A549 (cell line): ENCODE data around the gene ERGIC1. TPM values are rescaled to one million over a fixed set of nuclear protein-coding genes. Genes with fewer than 3 reads are reported as not detected.

Experiments
- ATAC-seq, 2 experiments: fragments of 200-7000 bp in 1 of 2; fragments of >200 bp in 1 of 2; cut with Nextera tagmentation in 1 of 2; cut with Tn5 transposase in 1 of 2; 3 replicates each; pipeline versions ENCODE4 v1.8.0 to v1.9.1; 2018 to 2020; ENCODE audit warnings: mild to moderate bottlenecking in 1 of 2, moderate library complexity in 1 of 2
- CTCF ChIA-PET: fragments of 300-600 bp; sonication (Branson Sonifier 250); formaldehyde crosslinking; extraction: SDS; loops from one replicate; lab custom pipeline; 2021; ENCODE audit warnings: antibody characterized with exemption, inconsistent platforms; lab: Yijun Ruan, JAX
- POLR2A ChIA-PET: fragments of 350-600 bp; formaldehyde crosslinking; extraction: SDS; loops from one replicate; lab custom pipeline; 2021; ENCODE audit warnings: antibody characterized with exemption, inconsistent platforms; lab: Yijun Ruan, JAX
- DNase-seq, 2 experiments: peaks; one replicate each; pipeline versions ENCODE4 v3.0.0 to v3.0.0-alpha.2; 2011 to 2016; ENCODE audit warnings: low read depth in 1 of 2, low spot score in 1 of 2
- FAIRE-seq: peaks from 2 replicates; lab custom pipeline; 2011; peaks lifted over from hg19 to GRCh38; lab: Jason Lieb, UNC
- H3K27ac ChIP-seq, 2 experiments: fragments of >200 bp; sonication (Bioruptor Twin); formaldehyde crosslinking; 3 replicates each; pipeline ENCODE4 v1.5.1; 2016 to 2017
- H3K4me1 ChIP-seq: fragments of >200 bp; sonication (Bioruptor Twin); formaldehyde crosslinking; 3 replicates; pipeline ENCODE4 v1.6.1; 2016
- H3K4me2 ChIP-seq: fragments of >200 bp; sonication (Bioruptor Twin); formaldehyde crosslinking; 3 replicates; pipeline ENCODE4 v1.6.1; 2016
- H3K4me3 ChIP-seq: fragments of >200 bp; sonication (Bioruptor Twin); formaldehyde crosslinking; 3 replicates; pipeline ENCODE4 v1.5.1; 2016
- H3K9me3 ChIP-seq: fragments of >200 bp; sonication (Bioruptor Twin); formaldehyde crosslinking; 3 replicates; pipeline ENCODE4 v1.6.1; 2016
- ATOH8 ChIP-seq: fragments of 250-450 bp; sonication (Bioruptor Pico); IDR thresholded peaks from 2 replicates; pipeline ENCODE4 v1.5.0; 2020; ENCODE audit warnings: low read depth, mild to moderate bottlenecking, moderate library complexity
- BHLHE40 ChIP-seq: IDR thresholded peaks from 2 replicates; pipeline ENCODE4 v1.6.1; 2012; ENCODE audit warnings: low read depth, low read length, inconsistent platforms
- CEBPB ChIP-seq, 2 experiments: fragments of >200 bp in 1 of 2; sonication (Bioruptor Twin) in 1 of 2; formaldehyde crosslinking in 1 of 2; IDR thresholded peaks; 2 replicates each; pipeline ENCODE4 v1.6.1; 2012 to 2016
- CHD4 ChIP-seq: fragments of 200-600 bp; sonication (generic); IDR thresholded peaks from 2 replicates; pipeline ENCODE4 v1.6.1; 2016; ENCODE audit warnings: antibody characterized with exemption, mild to moderate bottlenecking, borderline replicate concordance
- EHF ChIP-seq: fragments of 250-450 bp; sonication (Bioruptor Pico); IDR thresholded peaks from 2 replicates; pipeline ENCODE4 v1.5.0; 2020; ENCODE audit warnings: mild to moderate bottlenecking
- FOSB ChIP-seq: fragments of 250-450 bp; sonication (Bioruptor Pico); IDR thresholded peaks from 2 replicates; pipeline ENCODE4 v1.5.0; 2020; ENCODE audit warnings: mild to moderate bottlenecking, moderate library complexity
- FOSL2 ChIP-seq, 2 experiments: fragments of 450-650 bp in 1 of 2; fragments of >200 bp in 1 of 2; sonication (Bioruptor Twin) in 1 of 2; formaldehyde crosslinking; IDR thresholded peaks; 2 replicates each; pipeline versions ENCODE4 v1.5.0 to v1.6.1; 2016 to 2020; ENCODE audit warnings: mild to moderate bottlenecking in 1 of 2, moderate library complexity in 1 of 2
- HDAC2 ChIP-seq: fragments of 200-600 bp; sonication (generic); IDR thresholded peaks from 2 replicates; pipeline ENCODE4 v1.6.1; 2016
- HMGXB4 ChIP-seq: fragments of 250-450 bp; sonication (Bioruptor Pico); IDR thresholded peaks from 2 replicates; pipeline ENCODE4 v1.5.0; 2021; ENCODE audit warnings: mild to moderate bottlenecking, moderate library complexity, borderline replicate concordance
- HOXA7 ChIP-seq: fragments of 250-450 bp; sonication (Bioruptor Pico); IDR thresholded peaks from 2 replicates; pipeline ENCODE4 v1.5.0; 2020; ENCODE audit warnings: mild to moderate bottlenecking, moderate library complexity
- MYC ChIP-seq: IDR thresholded peaks from 2 replicates; pipeline ENCODE4 v1.6.1; 2012; ENCODE audit warnings: mild to moderate bottlenecking, inconsistent platforms, low read length, improper control_type of control experiment, borderline replicate concordance
- NPAS2 ChIP-seq: fragments of 250-450 bp; sonication (Bioruptor Pico); IDR thresholded peaks from 2 replicates; pipeline ENCODE4 v1.8.0; 2022; ENCODE audit warnings: mild to moderate bottlenecking, moderate library complexity, borderline replicate concordance
- PBX3 ChIP-seq: IDR thresholded peaks from 2 replicates; pipeline ENCODE4 v1.6.1; 2012
- POLR2AphosphoS2 ChIP-seq: conservative IDR thresholded peaks from 2 replicates; pipeline ENCODE4 v1.6.1; 2012; ENCODE audit warnings: low read length, improper control_type of control experiment, inconsistent platforms
- RARB ChIP-seq: fragments of 250-450 bp; sonication (Bioruptor Pico); IDR thresholded peaks from 2 replicates; pipeline ENCODE4 v1.8.0; 2021; ENCODE audit warnings: mild to moderate bottlenecking, moderate library complexity
- REST ChIP-seq: fragments of 200-600 bp; sonication (generic); IDR thresholded peaks from 2 replicates; pipeline ENCODE4 v1.6.1; 2016; ENCODE audit warnings: antibody characterized with exemption, mild to moderate bottlenecking, moderate library complexity
- RFX5 ChIP-seq: fragments of 450-650 bp; IDR thresholded peaks from 2 replicates; pipeline ENCODE4 v1.7.1; 2014; ENCODE audit warnings: antibody characterized with exemption, mild to moderate bottlenecking, moderate library complexity
- RNF2 ChIP-seq: fragments of 200-600 bp; sonication (generic); IDR thresholded peaks from 2 replicates; pipeline ENCODE4 v1.6.1; 2016; ENCODE audit warnings: low read depth, mild to moderate bottlenecking, antibody characterized with exemption, moderate library complexity, borderline replicate concordance
- TFCP2L1 ChIP-seq: fragments of 250-450 bp; sonication (Bioruptor Pico); IDR thresholded peaks from 2 replicates; pipeline ENCODE4 v1.5.0; 2021; ENCODE audit warnings: mild to moderate bottlenecking
- TP53 ChIP-seq: fragments of 250-450 bp; sonication (Bioruptor Pico); IDR thresholded peaks from 2 replicates; pipeline ENCODE4 v1.5.0; 2021; ENCODE audit warnings: mild to moderate bottlenecking, moderate library complexity
- ZFP36 ChIP-seq: fragments of 450-650 bp; IDR thresholded peaks from 2 replicates; pipeline ENCODE4 v1.6.1; 2014; ENCODE audit warnings: borderline replicate concordance; ENCODE audit not compliant: partially characterized antibody
- WGBS: methylation state at CpG from one replicate; pipeline ENCODE4 v1.1.6; 2017; ENCODE audit errors: missing lambda C conversion rate; 5-methylcytosine and 5-hydroxymethylcytosine counted together
- polyA plus RNA-seq, 4 experiments: library from polyadenylated mRNA; depleted of rRNA in 3 of 4; stranded (reverse); fragments of >200 nt; fragmentation: RNase III in 1 of 4; extraction: RNeasy Plus Mini Kit Qiagen cat#74134 plus additional on column Dnase treatment in 1 of 4; gene quantifications; 2 replicates in 3 of 4; 3 replicates in 1 of 4; pipeline ENCODE4 v1.2.3, GENCODE V29; 2011 to 2017
- TF ChIP-seq, protein P1 (sequence below): IDR thresholded peaks from 2 replicates; pipeline ENCODE4 v1.6.1; 2012
- TF ChIP-seq, protein P2 (sequence below): fragments of >200 bp; sonication (Bioruptor Twin); formaldehyde crosslinking; IDR thresholded peaks from 3 replicates; pipeline ENCODE4 v1.5.1; 2016

ERGIC1 gene
- polyA plus RNA-seq, 2 of the 4 experiments (the other 2 are of a cell fraction): 176 to 304 TPM

DNA sequence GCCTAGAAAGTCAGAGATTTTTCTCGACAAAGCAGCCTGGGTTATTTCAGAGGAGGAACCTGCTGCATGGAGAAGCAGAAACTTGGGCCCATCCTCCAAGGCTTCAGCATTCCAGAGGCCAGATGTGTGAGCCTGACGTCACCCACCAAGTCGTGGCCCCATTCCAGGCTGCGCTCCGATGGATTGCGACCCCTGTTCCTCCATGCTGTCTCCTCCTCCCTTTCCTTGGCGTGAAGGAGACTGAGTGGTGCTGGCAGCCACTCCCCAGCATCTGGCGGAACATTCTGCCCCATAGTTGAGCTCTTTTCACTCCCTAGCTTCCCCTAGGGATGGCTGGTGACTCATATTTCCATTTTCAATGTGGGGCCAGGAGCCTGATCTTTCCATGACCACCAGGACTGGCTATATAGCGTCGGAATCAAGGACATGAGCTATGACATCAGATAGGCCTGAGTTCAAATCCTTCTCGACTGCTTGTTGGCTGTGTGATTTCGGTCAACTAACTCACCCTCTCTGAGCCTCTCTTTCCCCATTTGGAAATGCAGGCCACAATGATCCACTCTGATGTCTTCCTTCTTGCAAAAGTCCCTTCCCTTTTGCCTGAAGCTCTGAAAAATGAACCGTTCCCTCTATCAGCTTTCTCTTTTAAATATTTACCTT is 38.6 kb upstream of the ERGIC1 start (continued):
- TF ChIP-seq ATOH8 (CRISPR knock-in tag) (no peak), HDAC2 (0 out of 2 replicates have a peak, but pooled peaks have one; percentile 12), TFCP2L1 (no peak), RFX5 (no peak), CHD4 (no peak), NPAS2 (CRISPR knock-in tag) (no peak), RNF2 (no peak), BHLHE40 (no peak), TP53 (CRISPR knock-in tag) (no peak), HOXA7 (0 out of 2 replicates have a peak, but pooled peaks have one; percentile 8)

- TF ChIP-seq ZFP36 (no peak), NPAS2 (CRISPR knock-in tag) (no peak), PBX3 (no peak), REST (no peak), MYC (no peak), HMGXB4 (CRISPR knock-in tag) (no peak), EHF (CRISPR knock-in tag) (no peak), RFX5 (no peak), POLR2AphosphoS2 (no peak), CEBPB (IDR thresholded peaks at IDR 0.05) (no peak), FOSL2 (IDR thresholded peaks at IDR 0.05) (no peak), FOSL2 (CRISPR knock-in tag; IDR thresholded peaks at IDR 0.05) (no peak), FOSB (CRISPR knock-in tag) (no peak), RARB (CRISPR knock-in tag) (no peak)
- TF ChIP-seq, protein P1, sequence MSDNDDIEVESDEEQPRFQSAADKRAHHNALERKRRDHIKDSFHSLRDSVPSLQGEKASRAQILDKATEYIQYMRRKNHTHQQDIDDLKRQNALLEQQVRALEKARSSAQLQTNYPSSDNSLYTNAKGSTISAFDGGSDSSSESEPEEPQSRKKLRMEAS: no peak
- TF ChIP-seq, protein P2, sequence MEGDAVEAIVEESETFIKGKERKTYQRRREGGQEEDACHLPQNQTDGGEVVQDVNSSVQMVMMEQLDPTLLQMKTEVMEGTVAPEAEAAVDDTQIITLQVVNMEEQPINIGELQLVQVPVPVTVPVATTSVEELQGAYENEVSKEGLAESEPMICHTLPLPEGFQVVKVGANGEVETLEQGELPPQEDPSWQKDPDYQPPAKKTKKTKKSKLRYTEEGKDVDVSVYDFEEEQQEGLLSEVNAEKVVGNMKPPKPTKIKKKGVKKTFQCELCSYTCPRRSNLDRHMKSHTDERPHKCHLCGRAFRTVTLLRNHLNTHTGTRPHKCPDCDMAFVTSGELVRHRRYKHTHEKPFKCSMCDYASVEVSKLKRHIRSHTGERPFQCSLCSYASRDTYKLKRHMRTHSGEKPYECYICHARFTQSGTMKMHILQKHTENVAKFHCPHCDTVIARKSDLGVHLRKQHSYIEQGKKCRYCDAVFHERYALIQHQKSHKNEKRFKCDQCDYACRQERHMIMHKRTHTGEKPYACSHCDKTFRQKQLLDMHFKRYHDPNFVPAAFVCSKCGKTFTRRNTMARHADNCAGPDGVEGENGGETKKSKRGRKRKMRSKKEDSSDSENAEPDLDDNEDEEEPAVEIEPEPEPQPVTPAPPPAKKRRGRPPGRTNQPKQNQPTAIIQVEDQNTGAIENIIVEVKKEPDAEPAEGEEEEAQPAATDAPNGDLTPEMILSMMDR: no peak
- no peak for DNase-seq
- Histone ChIP-seq H3K4me3 (no peak overlapping the region), H3K27ac (peak overlapping the region; percentile 11 to 46; a peak in 4 of 6 replicates), H3K4me2 (no peak overlapping the region), H3K9me3 (no peaks in the 10 kb centered on the region), H3K4me1 (peaks cover 54% of the 10 kb centered on the region)
- no peak for ATAC-seq
- WGBS: 97% methylated on average over 5 of the region's 6 CpGs
- ChIA-PET CTCF (interaction anchor here (0.9 to 1.9 kb wide), 3 partner anchors 19 to 80 kb away, joined by 3 to 6 read pairs (median 4); no protein-coding TSS in a partner anchor), POLR2A (no interaction called here)
- FAIRE-seq: no peak
Observed at GRCh38 chr5:172796306-172796705, 37.7 kb upstream of the ERGIC1 start.
